Measurements from ENCODE around the gene HHAT.

- no peak for TF ChIP-seq CTCF (IDR thresholded peaks at IDR 0.05)
- TF ChIP-seq POLR2A (IDR thresholded peaks at IDR 0.05), result no peak
Observed at GRCh38 chr1:210616356-210616755, 287.7 kb downstream of the HHAT start.

Data from esophagus squamous epithelium (tissue), 4 donors.